Measurements from ENCODE around the gene STK16.

GRCh38 chr2:219253753-219254589, 8.7 kb downstream of the STK16 start, which contains the start of gene TUBA4A:
- peak; percentile 94 to 95 for TF ChIP-seq POLR2A (IDR thresholded peaks at IDR 0.05)
- peak in 5 of 6 experiments; percentile 7 to 29 (median 23) for TF ChIP-seq CTCF (IDR thresholded peaks at IDR 0.05)
